Panc1 (cell line): ENCODE data around the gene RASAL1. TPM values are rescaled to one million over a fixed set of nuclear protein-coding genes. Genes with fewer than 3 reads are reported as not detected.

Experiments
- ATAC-seq: fragments of 200-7000 bp; cut with Tn5 transposase; 2 replicates; pipeline ENCODE4 v1.9.1; 2020; ENCODE audit warnings: mild to moderate bottlenecking, moderate library complexity
- BruUV-seq: library from RNA; stranded (reverse); fragments of 400-500 nt; replicated peaks from 2 replicates; lab custom pipeline; 2021; lab: Mats Ljungman, UMichigan
- CTCF ChIA-PET: fragments of 300-600 bp; sonication (Branson Sonifier 250); formaldehyde crosslinking; loops from one replicate; lab custom pipeline; 2022; ENCODE audit warnings: antibody characterized with exemption; lab: Charles Lee
- POLR2A ChIA-PET: fragments of 300-600 bp; sonication (Branson Sonifier 250); formaldehyde crosslinking; loops from one replicate; lab custom pipeline; 2022; ENCODE audit warnings: antibody characterized with exemption; lab: Charles Lee
- DNase-seq: peaks from one replicate; pipeline ENCODE4 v3.0.0-alpha.2; 2010; ENCODE audit warnings: low read depth, low spot score
- H3K27ac ChIP-seq: 2 replicates; pipeline ENCODE4 v1.5.1; 2011; ENCODE audit warnings: mild to moderate bottlenecking, low read length, inconsistent platforms
- H3K27me3 ChIP-seq: fragments of 200-500 bp; sonication (Bioruptor generic); 2 replicates; pipeline ENCODE4 v1.6.0; 2014; ENCODE audit warnings: low read length, inconsistent platforms; ENCODE audit not compliant: control insufficient read depth, insufficient read depth
- H3K36me3 ChIP-seq: fragments of 200-500 bp; sonication (Bioruptor generic); 2 replicates; pipeline ENCODE4 v1.5.1; 2014; ENCODE audit warnings: inconsistent platforms, mild to moderate bottlenecking, low read length, moderate library complexity; ENCODE audit not compliant: control insufficient read depth, insufficient read depth
- H3K4me1 ChIP-seq: 2 replicates; pipeline ENCODE4 v1.5.1; 2011; ENCODE audit warnings: inconsistent platforms, mild to moderate bottlenecking, low read length, moderate library complexity; ENCODE audit not compliant: control insufficient read depth, insufficient read depth
- H3K4me3 ChIP-seq, 2 experiments: 2 replicates each; pipeline ENCODE4 v1.5.1; 2011 to 2012; ENCODE audit warnings: low read depth in 2 of 2, low read length in 2 of 2, mild to moderate bottlenecking in 2 of 2, inconsistent platforms in 1 of 2, moderate library complexity in 1 of 2
- H3K9me3 ChIP-seq: fragments of 200-500 bp; sonication (Bioruptor generic); 2 replicates; pipeline ENCODE4 v1.5.1; 2014; ENCODE audit warnings: low read depth, mild to moderate bottlenecking, inconsistent platforms, low read length, moderate library complexity; ENCODE audit not compliant: control insufficient read depth, insufficient read depth
- POLR2AphosphoS5 ChIP-seq: IDR thresholded peaks from 2 replicates; pipeline ENCODE4 v1.6.1; 2012; ENCODE audit warnings: mild to moderate bottlenecking, low read depth, low read length, moderate library complexity
- SIN3A ChIP-seq: IDR thresholded peaks from 2 replicates; pipeline ENCODE4 v1.6.1; 2012; ENCODE audit warnings: low read depth, mild to moderate bottlenecking, low read length, moderate library complexity, borderline replicate concordance; ENCODE audit not compliant: insufficient read depth
- TCF7L2 ChIP-seq: IDR thresholded peaks from 2 replicates; pipeline ENCODE4 v1.6.1; 2011; ENCODE audit warnings: mild to moderate bottlenecking, low read depth, low read length, inconsistent platforms
- in situ Hi-C: cut with HindIII; loops from 2 replicates; pipeline ENCODE4 v1.10.0; 2016; ENCODE audit warnings: low sequenced_read_pairs, low pct_unique_long_range_greater_than_20kb
- intact Hi-C: fragments of 100-400 bp; cut with micrococcal nuclease; formaldehyde crosslinking; loops from one replicate; pipeline ENCODE4 v1.10.0; 2022; ENCODE audit not compliant: unreplicated experiment
- total RNA-seq: library from RNA; stranded (reverse); gene quantifications from one replicate; pipeline ENCODE4 v1.2.1, GENCODE V29; 2021; ENCODE audit not compliant: unreplicated experiment
- TF ChIP-seq, protein P1 (sequence below): fragments of 450-650 bp; IDR thresholded peaks from 2 replicates; pipeline ENCODE4 v1.5.1; 2017; ENCODE audit warnings: mild to moderate bottlenecking
- TF ChIP-seq, protein P2 (sequence below), 2 experiments: IDR thresholded peaks; 2 replicates each; pipeline ENCODE4 v1.6.1; 2011 to 2012; ENCODE audit warnings: low read depth in 2 of 2, control low read depth in 1 of 2, low read length in 1 of 2, mild to moderate bottlenecking in 1 of 2, moderate library complexity in 1 of 2; ENCODE audit not compliant: insufficient read depth in 1 of 2

Gene RASAL1
- total RNA-seq, 1 experiment from 2014 or later = 0.28 TPM

DNA sequence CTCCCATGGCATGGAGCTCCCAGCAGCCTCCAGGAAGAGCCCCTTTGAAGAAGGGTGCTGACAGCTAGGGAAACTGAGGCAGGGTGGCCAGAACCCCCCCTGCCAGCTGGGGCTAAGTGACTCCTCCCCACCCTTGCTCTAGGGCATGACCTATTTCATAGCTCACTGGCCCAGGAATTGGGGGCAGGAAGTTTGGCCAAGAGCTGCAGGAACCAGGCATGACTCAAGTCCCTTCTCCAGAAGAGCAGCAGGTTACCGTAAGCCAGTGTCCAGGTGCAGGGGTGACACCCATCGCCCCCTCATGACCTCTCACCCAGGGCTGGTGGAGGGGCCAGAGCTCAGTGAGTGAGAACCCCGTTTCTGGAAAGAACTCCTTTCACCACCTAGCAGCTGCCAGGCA lies 1.9 kb downstream of the RASAL1 start:
- H3K9me3 ChIP-seq = no peaks in the 10 kb centered on the region
- ATAC-seq (no peak), DNase-seq (no peak)
- H3K27me3 ChIP-seq = no peaks in the 10 kb centered on the region
- no peak overlapping the region for H3K27ac ChIP-seq
- peaks cover 2% of the 10 kb centered on the region for H3K4me1 ChIP-seq
- in situ Hi-C loops = no loop called here
- TF ChIP-seq TCF7L2 (no peak), SIN3A (no peak), POLR2AphosphoS5 (no peak)
- TF ChIP-seq, protein P1, sequence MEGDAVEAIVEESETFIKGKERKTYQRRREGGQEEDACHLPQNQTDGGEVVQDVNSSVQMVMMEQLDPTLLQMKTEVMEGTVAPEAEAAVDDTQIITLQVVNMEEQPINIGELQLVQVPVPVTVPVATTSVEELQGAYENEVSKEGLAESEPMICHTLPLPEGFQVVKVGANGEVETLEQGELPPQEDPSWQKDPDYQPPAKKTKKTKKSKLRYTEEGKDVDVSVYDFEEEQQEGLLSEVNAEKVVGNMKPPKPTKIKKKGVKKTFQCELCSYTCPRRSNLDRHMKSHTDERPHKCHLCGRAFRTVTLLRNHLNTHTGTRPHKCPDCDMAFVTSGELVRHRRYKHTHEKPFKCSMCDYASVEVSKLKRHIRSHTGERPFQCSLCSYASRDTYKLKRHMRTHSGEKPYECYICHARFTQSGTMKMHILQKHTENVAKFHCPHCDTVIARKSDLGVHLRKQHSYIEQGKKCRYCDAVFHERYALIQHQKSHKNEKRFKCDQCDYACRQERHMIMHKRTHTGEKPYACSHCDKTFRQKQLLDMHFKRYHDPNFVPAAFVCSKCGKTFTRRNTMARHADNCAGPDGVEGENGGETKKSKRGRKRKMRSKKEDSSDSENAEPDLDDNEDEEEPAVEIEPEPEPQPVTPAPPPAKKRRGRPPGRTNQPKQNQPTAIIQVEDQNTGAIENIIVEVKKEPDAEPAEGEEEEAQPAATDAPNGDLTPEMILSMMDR = no peak
- TF ChIP-seq, protein P2, sequence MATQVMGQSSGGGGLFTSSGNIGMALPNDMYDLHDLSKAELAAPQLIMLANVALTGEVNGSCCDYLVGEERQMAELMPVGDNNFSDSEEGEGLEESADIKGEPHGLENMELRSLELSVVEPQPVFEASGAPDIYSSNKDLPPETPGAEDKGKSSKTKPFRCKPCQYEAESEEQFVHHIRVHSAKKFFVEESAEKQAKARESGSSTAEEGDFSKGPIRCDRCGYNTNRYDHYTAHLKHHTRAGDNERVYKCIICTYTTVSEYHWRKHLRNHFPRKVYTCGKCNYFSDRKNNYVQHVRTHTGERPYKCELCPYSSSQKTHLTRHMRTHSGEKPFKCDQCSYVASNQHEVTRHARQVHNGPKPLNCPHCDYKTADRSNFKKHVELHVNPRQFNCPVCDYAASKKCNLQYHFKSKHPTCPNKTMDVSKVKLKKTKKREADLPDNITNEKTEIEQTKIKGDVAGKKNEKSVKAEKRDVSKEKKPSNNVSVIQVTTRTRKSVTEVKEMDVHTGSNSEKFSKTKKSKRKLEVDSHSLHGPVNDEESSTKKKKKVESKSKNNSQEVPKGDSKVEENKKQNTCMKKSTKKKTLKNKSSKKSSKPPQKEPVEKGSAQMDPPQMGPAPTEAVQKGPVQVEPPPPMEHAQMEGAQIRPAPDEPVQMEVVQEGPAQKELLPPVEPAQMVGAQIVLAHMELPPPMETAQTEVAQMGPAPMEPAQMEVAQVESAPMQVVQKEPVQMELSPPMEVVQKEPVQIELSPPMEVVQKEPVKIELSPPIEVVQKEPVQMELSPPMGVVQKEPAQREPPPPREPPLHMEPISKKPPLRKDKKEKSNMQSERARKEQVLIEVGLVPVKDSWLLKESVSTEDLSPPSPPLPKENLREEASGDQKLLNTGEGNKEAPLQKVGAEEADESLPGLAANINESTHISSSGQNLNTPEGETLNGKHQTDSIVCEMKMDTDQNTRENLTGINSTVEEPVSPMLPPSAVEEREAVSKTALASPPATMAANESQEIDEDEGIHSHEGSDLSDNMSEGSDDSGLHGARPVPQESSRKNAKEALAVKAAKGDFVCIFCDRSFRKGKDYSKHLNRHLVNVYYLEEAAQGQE (IDR thresholded peaks at IDR 0.05; ENCODE audit: insufficient read depth in 1 of 2, low read depth in 2 of 2, low read length in 1 of 2) = no peak
- H3K36me3 ChIP-seq = no peaks in the 10 kb centered on the region
- no peak overlapping the region for H3K4me3 ChIP-seq
- BruUV-seq = no TSS peak
- intact Hi-C loops = no loop called here
- POLR2A ChIA-PET = no interaction called here
- CTCF ChIA-PET = no interaction called here

DNA sequence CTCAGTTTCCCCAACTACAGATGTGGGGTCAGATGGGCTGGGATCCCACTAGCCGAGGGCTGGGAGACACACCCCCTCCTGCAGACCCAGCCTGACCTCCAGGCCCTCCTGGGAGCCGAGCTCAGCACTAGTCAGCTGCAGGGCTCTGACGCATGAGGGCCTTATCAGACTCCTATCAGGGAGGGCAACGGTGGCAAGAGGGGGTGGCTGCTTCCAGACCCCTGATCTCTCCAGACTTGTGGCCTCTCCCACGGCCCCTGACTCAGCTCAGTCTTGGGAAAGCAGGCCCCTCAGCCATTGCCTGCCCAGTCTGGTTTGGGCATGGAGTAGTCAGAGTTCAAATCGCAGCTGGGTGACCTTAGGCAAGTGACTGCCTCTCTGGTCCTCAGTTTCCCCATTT lies 2.5 kb downstream of the RASAL1 start:
- no peaks in the 10 kb centered on the region for H3K9me3 ChIP-seq
- H3K4me3 ChIP-seq = no peak overlapping the region
- ChIA-PET POLR2A (no interaction called here), CTCF (no interaction called here)
- in situ Hi-C loops = no loop called here
- H3K4me1 ChIP-seq = no peaks in the 10 kb centered on the region; the same call in 1 of the 2 replicates
- no peak overlapping the region for H3K27ac ChIP-seq
- peaks cover 2% of the 10 kb centered on the region; the same call in 1 of the 2 replicates for H3K27me3 ChIP-seq
- DNase-seq (no peak), ATAC-seq (no peak)
- TF ChIP-seq, protein P1 = no peak
- TF ChIP-seq TCF7L2 = no peak
- no peak for TF ChIP-seq POLR2AphosphoS5
- no peak for TF ChIP-seq SIN3A
- TF ChIP-seq, protein P2 (IDR thresholded peaks at IDR 0.05; ENCODE audit: insufficient read depth in 1 of 2, low read depth in 2 of 2, low read length in 1 of 2) = no peak
- intact Hi-C loops = no loop called here
- no TSS peak for BruUV-seq
- H3K36me3 ChIP-seq = no peaks in the 10 kb centered on the region
